A549 (cell line): ENCODE results near the gene EPHA1. TPM values are rescaled to one million over a fixed set of nuclear protein-coding genes. Genes with fewer than 3 reads are reported as not detected.

Experiments used
- ATAC-seq, 2 experiments: fragments of 200-7000 bp in 1 of 2; fragments of >200 bp in 1 of 2; cut with Nextera tagmentation in 1 of 2; cut with Tn5 transposase in 1 of 2; 3 replicates each; pipeline versions ENCODE4 v1.8.0 to v1.9.1; 2018 to 2020; ENCODE audit warnings: mild to moderate bottlenecking in 1 of 2, moderate library complexity in 1 of 2
- CTCF ChIA-PET: fragments of 300-600 bp; sonication (Branson Sonifier 250); formaldehyde crosslinking; extraction: SDS; loops from one replicate; lab custom pipeline; 2021; ENCODE audit warnings: antibody characterized with exemption, inconsistent platforms; lab: Yijun Ruan, JAX
- POLR2A ChIA-PET: fragments of 350-600 bp; formaldehyde crosslinking; extraction: SDS; loops from one replicate; lab custom pipeline; 2021; ENCODE audit warnings: antibody characterized with exemption, inconsistent platforms; lab: Yijun Ruan, JAX
- DNase-seq, 2 experiments: peaks; one replicate each; pipeline versions ENCODE4 v3.0.0 to v3.0.0-alpha.2; 2011 to 2016; ENCODE audit warnings: low read depth in 1 of 2, low spot score in 1 of 2
- FAIRE-seq: peaks from 2 replicates; lab custom pipeline; 2011; peaks lifted over from hg19 to GRCh38; lab: Jason Lieb, UNC
- H3K27ac ChIP-seq, 2 experiments: fragments of >200 bp; sonication (Bioruptor Twin); formaldehyde crosslinking; 3 replicates each; pipeline ENCODE4 v1.5.1; 2016 to 2017
- H3K4me1 ChIP-seq: fragments of >200 bp; sonication (Bioruptor Twin); formaldehyde crosslinking; 3 replicates; pipeline ENCODE4 v1.6.1; 2016
- H3K4me2 ChIP-seq: fragments of >200 bp; sonication (Bioruptor Twin); formaldehyde crosslinking; 3 replicates; pipeline ENCODE4 v1.6.1; 2016
- H3K4me3 ChIP-seq: fragments of >200 bp; sonication (Bioruptor Twin); formaldehyde crosslinking; 3 replicates; pipeline ENCODE4 v1.5.1; 2016
- H3K9me3 ChIP-seq: fragments of >200 bp; sonication (Bioruptor Twin); formaldehyde crosslinking; 3 replicates; pipeline ENCODE4 v1.6.1; 2016
- BCL3 ChIP-seq: fragments of >200 bp; sonication (Bioruptor Twin); formaldehyde crosslinking; IDR thresholded peaks from 3 replicates; pipeline ENCODE4 v1.6.1; 2016
- CBX8 ChIP-seq: fragments of 200-600 bp; sonication (generic); IDR thresholded peaks from 2 replicates; pipeline ENCODE4 v1.6.1; 2016
- CEBPB ChIP-seq, 2 experiments: fragments of >200 bp in 1 of 2; sonication (Bioruptor Twin) in 1 of 2; formaldehyde crosslinking in 1 of 2; IDR thresholded peaks; 2 replicates each; pipeline ENCODE4 v1.6.1; 2012 to 2016
- EHF ChIP-seq: fragments of 250-450 bp; sonication (Bioruptor Pico); IDR thresholded peaks from 2 replicates; pipeline ENCODE4 v1.5.0; 2020; ENCODE audit warnings: mild to moderate bottlenecking
- EHMT2 ChIP-seq: fragments of 200-600 bp; sonication (generic); IDR thresholded peaks from 2 replicates; pipeline ENCODE4 v1.6.1; 2016; ENCODE audit warnings: antibody characterized with exemption, low read depth, mild to moderate bottlenecking, moderate library complexity
- FOSB ChIP-seq: fragments of 250-450 bp; sonication (Bioruptor Pico); IDR thresholded peaks from 2 replicates; pipeline ENCODE4 v1.5.0; 2020; ENCODE audit warnings: mild to moderate bottlenecking, moderate library complexity
- FOXS1 ChIP-seq: fragments of 250-450 bp; sonication (Bioruptor Pico); IDR thresholded peaks from 2 replicates; pipeline ENCODE4 v1.5.0; 2020; ENCODE audit warnings: mild to moderate bottlenecking, moderate library complexity
- HOXA7 ChIP-seq: fragments of 250-450 bp; sonication (Bioruptor Pico); IDR thresholded peaks from 2 replicates; pipeline ENCODE4 v1.5.0; 2020; ENCODE audit warnings: mild to moderate bottlenecking, moderate library complexity
- KDM1A ChIP-seq: fragments of 200-600 bp; sonication (generic); IDR thresholded peaks from 2 replicates; pipeline ENCODE4 v1.6.1; 2016; ENCODE audit warnings: low read depth, mild to moderate bottlenecking
- KDM5A ChIP-seq: fragments of 200-600 bp; sonication (generic); IDR thresholded peaks from 2 replicates; pipeline ENCODE4 v1.6.1; 2016; ENCODE audit warnings: antibody characterized with exemption, mild to moderate bottlenecking
- MAFK ChIP-seq: fragments of 450-650 bp; IDR thresholded peaks from 2 replicates; pipeline ENCODE4 v1.6.1; 2014; ENCODE audit not compliant: partially characterized antibody
- MAZ ChIP-seq: fragments of 150-350 bp; IDR thresholded peaks from 2 replicates; pipeline ENCODE4 v1.6.1; 2014; ENCODE audit warnings: antibody characterized with exemption, low read depth, low read length, borderline replicate concordance
- MYC ChIP-seq: IDR thresholded peaks from 2 replicates; pipeline ENCODE4 v1.6.1; 2012; ENCODE audit warnings: mild to moderate bottlenecking, inconsistent platforms, low read length, improper control_type of control experiment, borderline replicate concordance
- NPAS2 ChIP-seq: fragments of 250-450 bp; sonication (Bioruptor Pico); IDR thresholded peaks from 2 replicates; pipeline ENCODE4 v1.8.0; 2022; ENCODE audit warnings: mild to moderate bottlenecking, moderate library complexity, borderline replicate concordance
- PHF8 ChIP-seq: fragments of 200-600 bp; sonication (generic); IDR thresholded peaks from 2 replicates; pipeline ENCODE4 v1.6.1; 2016; ENCODE audit warnings: low read depth, mild to moderate bottlenecking, antibody characterized with exemption, moderate library complexity, borderline replicate concordance
- RAD21 ChIP-seq, 2 experiments: fragments of >200 bp in 1 of 2; sonication (Bioruptor Twin) in 1 of 2; formaldehyde crosslinking in 1 of 2; IDR thresholded peaks in 1 of 2; conservative IDR thresholded peaks in 1 of 2; 2 replicates in 1 of 2; 3 replicates in 1 of 2; pipeline ENCODE4 v1.6.1; 2012 to 2018; ENCODE audit warnings: inconsistent platforms in 1 of 2
- SREBF2 ChIP-seq: fragments of 450-650 bp; IDR thresholded peaks from 2 replicates; pipeline ENCODE4 v1.6.1; 2014; ENCODE audit warnings: mild to moderate bottlenecking, moderate library complexity
- TP53 ChIP-seq: fragments of 250-450 bp; sonication (Bioruptor Pico); IDR thresholded peaks from 2 replicates; pipeline ENCODE4 v1.5.0; 2021; ENCODE audit warnings: mild to moderate bottlenecking, moderate library complexity
- ZNF302 ChIP-seq: fragments of 250-450 bp; sonication (Bioruptor Pico); IDR thresholded peaks from 2 replicates; pipeline ENCODE4 v1.9.0; 2021; ENCODE audit warnings: inconsistent platforms, mild to moderate bottlenecking, moderate library complexity
- WGBS: methylation state at CpG from one replicate; pipeline ENCODE4 v1.1.6; 2017; ENCODE audit errors: missing lambda C conversion rate; 5-methylcytosine and 5-hydroxymethylcytosine counted together
- polyA plus RNA-seq, 4 experiments: library from polyadenylated mRNA; depleted of rRNA in 3 of 4; stranded (reverse); fragments of >200 nt; fragmentation: RNase III in 1 of 4; extraction: RNeasy Plus Mini Kit Qiagen cat#74134 plus additional on column Dnase treatment in 1 of 4; gene quantifications; 2 replicates in 3 of 4; 3 replicates in 1 of 4; pipeline ENCODE4 v1.2.3, GENCODE V29; 2011 to 2017
- TF ChIP-seq, protein P1 (sequence below): fragments of >200 bp; sonication (Bioruptor Twin); formaldehyde crosslinking; IDR thresholded peaks from 3 replicates; pipeline ENCODE4 v1.5.1; 2016
- TF ChIP-seq, protein P2 (sequence below): fragments of 250-450 bp; sonication (Bioruptor Pico); IDR thresholded peaks from 2 replicates; pipeline ENCODE4 v1.5.0; 2020; ENCODE audit warnings: low read depth, mild to moderate bottlenecking, moderate library complexity

The EPHA1 gene
- polyA plus RNA-seq, 2 of the 4 experiments (the other 2 are of a cell fraction) = not detected

DNA sequence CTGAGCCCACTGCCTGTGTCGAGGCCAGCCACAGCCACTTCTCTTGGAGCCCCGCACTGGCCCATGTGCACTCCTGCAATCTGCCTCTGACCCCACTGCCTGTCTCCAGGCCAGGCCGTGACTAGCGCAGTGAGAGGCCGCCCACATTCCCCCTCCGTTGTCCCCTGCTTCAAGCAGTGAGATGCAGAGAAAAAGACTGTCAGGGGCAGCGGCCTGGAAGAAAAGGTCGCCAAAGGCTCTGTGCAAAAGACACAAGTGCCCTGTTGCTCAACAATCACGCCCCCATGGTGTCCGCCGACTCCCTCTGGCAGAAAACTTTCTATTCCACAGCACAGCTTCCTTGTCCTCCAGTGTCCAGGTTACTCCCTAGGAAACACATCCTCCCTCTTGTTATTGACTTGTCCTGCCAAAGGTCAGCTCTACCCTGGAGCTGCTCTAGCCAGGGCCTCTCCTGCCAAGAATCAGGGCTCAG lies 56.1 kb downstream of the EPHA1 start:
- TF ChIP-seq CBX8 = no peak
- TF ChIP-seq EHMT2 = no peak
- TF ChIP-seq RAD21 (conservative IDR thresholded peaks at IDR 0.05 in 1 of 2, IDR thresholded peaks at IDR 0.05 in 1 of 2) = no peak
- TF ChIP-seq ZNF302 (CRISPR knock-in tag) = no peak
- no peak for TF ChIP-seq TP53 (CRISPR knock-in tag)
- TF ChIP-seq KDM5A = no peak
- TF ChIP-seq, protein P1, sequence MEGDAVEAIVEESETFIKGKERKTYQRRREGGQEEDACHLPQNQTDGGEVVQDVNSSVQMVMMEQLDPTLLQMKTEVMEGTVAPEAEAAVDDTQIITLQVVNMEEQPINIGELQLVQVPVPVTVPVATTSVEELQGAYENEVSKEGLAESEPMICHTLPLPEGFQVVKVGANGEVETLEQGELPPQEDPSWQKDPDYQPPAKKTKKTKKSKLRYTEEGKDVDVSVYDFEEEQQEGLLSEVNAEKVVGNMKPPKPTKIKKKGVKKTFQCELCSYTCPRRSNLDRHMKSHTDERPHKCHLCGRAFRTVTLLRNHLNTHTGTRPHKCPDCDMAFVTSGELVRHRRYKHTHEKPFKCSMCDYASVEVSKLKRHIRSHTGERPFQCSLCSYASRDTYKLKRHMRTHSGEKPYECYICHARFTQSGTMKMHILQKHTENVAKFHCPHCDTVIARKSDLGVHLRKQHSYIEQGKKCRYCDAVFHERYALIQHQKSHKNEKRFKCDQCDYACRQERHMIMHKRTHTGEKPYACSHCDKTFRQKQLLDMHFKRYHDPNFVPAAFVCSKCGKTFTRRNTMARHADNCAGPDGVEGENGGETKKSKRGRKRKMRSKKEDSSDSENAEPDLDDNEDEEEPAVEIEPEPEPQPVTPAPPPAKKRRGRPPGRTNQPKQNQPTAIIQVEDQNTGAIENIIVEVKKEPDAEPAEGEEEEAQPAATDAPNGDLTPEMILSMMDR = no peak
- no peak for TF ChIP-seq MAFK
- no peak for TF ChIP-seq MYC
- TF ChIP-seq CEBPB (IDR thresholded peaks at IDR 0.05) = no peak
- no peak for TF ChIP-seq BCL3
- no peak for TF ChIP-seq PHF8
- no peak for TF ChIP-seq NPAS2 (CRISPR knock-in tag)
- TF ChIP-seq MAZ = no peak
- TF ChIP-seq KDM1A = no peak
- TF ChIP-seq EHF = no peak
- no peak for TF ChIP-seq HOXA7
- TF ChIP-seq FOSB (CRISPR knock-in tag) = no peak
- TF ChIP-seq, protein P2, sequence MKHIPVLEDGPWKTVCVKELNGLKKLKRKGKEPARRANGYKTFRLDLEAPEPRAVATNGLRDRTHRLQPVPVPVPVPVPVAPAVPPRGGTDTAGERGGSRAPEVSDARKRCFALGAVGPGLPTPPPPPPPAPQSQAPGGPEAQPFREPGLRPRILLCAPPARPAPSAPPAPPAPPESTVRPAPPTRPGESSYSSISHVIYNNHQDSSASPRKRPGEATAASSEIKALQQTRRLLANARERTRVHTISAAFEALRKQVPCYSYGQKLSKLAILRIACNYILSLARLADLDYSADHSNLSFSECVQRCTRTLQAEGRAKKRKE (CRISPR knock-in tag) = no peak
- no peak for TF ChIP-seq FOXS1 (CRISPR knock-in tag)
- Histone ChIP-seq H3K27ac (no peak overlapping the region), H3K4me2 (no peak overlapping the region), H3K9me3 (no peaks in the 10 kb centered on the region), H3K4me3 (no peak overlapping the region), H3K4me1 (no peaks in the 10 kb centered on the region)
- FAIRE-seq = no peak
- ATAC-seq = no peak
- POLR2A ChIA-PET = no interaction called here
- CTCF ChIA-PET = interaction anchor here (0.5 kb wide), 1 partner anchor 113 kb away, joined by 3 read pairs; no protein-coding TSS in a partner anchor
- 75% methylated on average over 11 of the region's 11 CpGs for WGBS
- no peak for DNase-seq

GRCh38 chr7:143351574-143351973 lies 57.1 kb downstream of the EPHA1 start:
- FAIRE-seq = no peak
- 90% methylated on average over 8 of the region's 9 CpGs for WGBS
- ATAC-seq = no peak
- H3K4me3 ChIP-seq = no peak overlapping the region
- ChIA-PET CTCF (no interaction called here), POLR2A (no interaction called here)
- no peak overlapping the region for H3K27ac ChIP-seq
- DNase-seq = no peak
- H3K4me2 ChIP-seq = no peak overlapping the region
- no peaks in the 10 kb centered on the region for H3K4me1 ChIP-seq
- TF ChIP-seq SREBF2 = no peak
- TF ChIP-seq BCL3 = no peak
- TF ChIP-seq, all 56 proteins: peak for 0
- H3K9me3 ChIP-seq = no peaks in the 10 kb centered on the region
